Heart left ventricle (tissue), 13 donors: ENCODE data around the gene XYLT1.

Source experiments
- POLR2A ChIP-seq, 2 donors: fragments of 450-650 bp; IDR thresholded peaks; one replicate each; pipeline ENCODE4 v1.6.1; 2017; ENCODE audit warnings: antibody characterized with exemption in 2 of 2, mild to moderate bottlenecking in 2 of 2, moderate library complexity in 2 of 2
- TF ChIP-seq, protein P1 (sequence below), 12 donors: fragments of 200-600 bp; sonication (generic) in 4 of 12; IDR thresholded peaks; one replicate each; pipeline versions ENCODE4 v1.5.0 to v1.8.0; 2018 to 2022; ENCODE audit warnings: antibody characterized with exemption in 12 of 12, mild to moderate bottlenecking in 5 of 12
- donor health status: ischemic (EF 13 %, LVEDD 7.1; RV severe dilation, severe dysfunction).
- donor health status: DM: no; HTN: yes; CAD: no.
- donor health status: DM: no; HTN: no; CAD: no.
- donor health status: ischemic (EF 25% LVEDD 6.9; RV normal size, moderate dysfunction).
- donor health status: ischemic (EF 25% LVEDD 5.7; RV mildly dilated, moderate dysfunction).
- donor health status: ischemic (EF 35%, LVEDD 5.7; RV mildly dilated, moderate dysfunction).
- donor health status: nonischemic (EF 11% LVEDD 7.7; RV severe dilation, severe dysfunction).
- donor health status: DM: yes; HTN: yes; CAD: no.
- donor health status: PGD.
- donor health status: ischemic (EF 29% LVEDD 5.4; RV normal size, mild dysfunction).
- donor health status: nonischemic (EF 23%, LVEDD 6.1; RV moderate dilation, normal function).

GRCh38 chr16:17367036-17367435 lies 103.7 kb downstream of the XYLT1 start:
- TF ChIP-seq, protein P1, sequence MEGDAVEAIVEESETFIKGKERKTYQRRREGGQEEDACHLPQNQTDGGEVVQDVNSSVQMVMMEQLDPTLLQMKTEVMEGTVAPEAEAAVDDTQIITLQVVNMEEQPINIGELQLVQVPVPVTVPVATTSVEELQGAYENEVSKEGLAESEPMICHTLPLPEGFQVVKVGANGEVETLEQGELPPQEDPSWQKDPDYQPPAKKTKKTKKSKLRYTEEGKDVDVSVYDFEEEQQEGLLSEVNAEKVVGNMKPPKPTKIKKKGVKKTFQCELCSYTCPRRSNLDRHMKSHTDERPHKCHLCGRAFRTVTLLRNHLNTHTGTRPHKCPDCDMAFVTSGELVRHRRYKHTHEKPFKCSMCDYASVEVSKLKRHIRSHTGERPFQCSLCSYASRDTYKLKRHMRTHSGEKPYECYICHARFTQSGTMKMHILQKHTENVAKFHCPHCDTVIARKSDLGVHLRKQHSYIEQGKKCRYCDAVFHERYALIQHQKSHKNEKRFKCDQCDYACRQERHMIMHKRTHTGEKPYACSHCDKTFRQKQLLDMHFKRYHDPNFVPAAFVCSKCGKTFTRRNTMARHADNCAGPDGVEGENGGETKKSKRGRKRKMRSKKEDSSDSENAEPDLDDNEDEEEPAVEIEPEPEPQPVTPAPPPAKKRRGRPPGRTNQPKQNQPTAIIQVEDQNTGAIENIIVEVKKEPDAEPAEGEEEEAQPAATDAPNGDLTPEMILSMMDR (IDR thresholded peaks at IDR 0.05) = no peak
- TF ChIP-seq POLR2A (IDR thresholded peaks at IDR 0.05) = no peak
